HUES6 (cell line): ENCODE results near the gene PLAAT2.
"Not testable (repeated sequence)": the region's sequence is repeated elsewhere in the genome, so short reads cannot be mapped to it uniquely, and the experiment has no call there.

Experiments
- H3K27ac ChIP-seq: 2 replicates; pipeline ENCODE4 v1.7.0; 2013; ENCODE audit warnings: low read depth, mild to moderate bottlenecking, low read length, inconsistent platforms
- H3K27me3 ChIP-seq: 2 replicates; pipeline ENCODE4 v1.6.1; 2013; ENCODE audit warnings: low read length; ENCODE audit not compliant: control insufficient read depth, insufficient read depth
- H3K36me3 ChIP-seq: 2 replicates; pipeline ENCODE4 v1.6.1; 2013; ENCODE audit warnings: low read length; ENCODE audit not compliant: control insufficient read depth, insufficient read depth
- H3K4me1 ChIP-seq: 2 replicates; pipeline ENCODE4 v1.6.1; 2013; ENCODE audit warnings: low read length; ENCODE audit not compliant: control insufficient read depth, insufficient read depth
- H3K4me3 ChIP-seq: 2 replicates; pipeline ENCODE4 v1.5.1; 2013; ENCODE audit warnings: low read depth, low read length
- H3K9ac ChIP-seq: one replicate; pipeline ENCODE4 v1.6.1; 2013; ENCODE audit warnings: mild to moderate bottlenecking, low read length
- H3K9me3 ChIP-seq: 2 replicates; pipeline ENCODE4 v1.6.1; 2013; ENCODE audit warnings: low read depth, low read length; ENCODE audit not compliant: control insufficient read depth, insufficient read depth

PLAAT2 gene

GRCh38 chr11:63530021-63530420 lies 33.2 kb downstream of the PLAAT2 start:
- H3K27me3 ChIP-seq, result no peaks in the 10 kb centered on the region
- peaks cover 48% of the 10 kb centered on the region for H3K4me1 ChIP-seq
- H3K9ac ChIP-seq, result peak overlapping the region; percentile 89
- no peaks in the 10 kb centered on the region for H3K36me3 ChIP-seq
- peak overlapping the region; percentile 7 for H3K4me3 ChIP-seq
- H3K9me3 ChIP-seq, result no peaks in the 10 kb centered on the region; the same call in 1 of the 2 replicates
- H3K27ac ChIP-seq, result peak overlapping the region; percentile 93

- Histone ChIP-seq H3K4me3 (peak overlapping the region; percentile 7; the same call in 1 of the 2 replicates), H3K4me1 (peaks cover 48% of the 10 kb centered on the region), H3K9ac (peak overlapping the region; percentile 89), H3K27ac (peak overlapping the region; percentile 93)
- H3K9me3 ChIP-seq, H3K36me3 ChIP-seq, H3K27me3 ChIP-seq: not testable (repeated sequence)
Measured at GRCh38 chr11:63529373-63529772, 33.8 kb downstream of the PLAAT2 start.

- not testable (repeated sequence) for H3K36me3 ChIP-seq, H3K27me3 ChIP-seq, H3K9me3 ChIP-seq
- Histone ChIP-seq H3K9ac (peak overlapping the region; percentile 89), H3K4me1 (peaks cover 45% of the 10 kb centered on the region), H3K4me3 (peak overlapping the region; percentile 19; the same call in 1 of the 2 replicates), H3K27ac (peak overlapping the region; percentile 93)
Measured at GRCh38 chr11:63528729-63529278, 34.4 kb downstream of the PLAAT2 start.

GRCh38 chr11:63528156-63528555 lies 35.0 kb downstream of the PLAAT2 start:
- H3K4me3 ChIP-seq, H3K36me3 ChIP-seq, H3K27me3 ChIP-seq: not testable (repeated sequence)
- peaks cover 13% of the 10 kb centered on the region for H3K9me3 ChIP-seq
- H3K4me1 ChIP-seq, result peaks cover 40% of the 10 kb centered on the region
- H3K27ac ChIP-seq, result peak overlapping the region; percentile 91
- H3K9ac ChIP-seq, result peak overlapping the region; percentile 72

- Histone ChIP-seq H3K27me3 (no peaks in the 10 kb centered on the region), H3K36me3 (0 out of 2 replicates have a peak, but pooled peaks cover 4% of the 10 kb centered on the region), H3K27ac (peak overlapping the region; percentile 91), H3K9ac (peak overlapping the region; percentile 72), H3K4me1 (peaks cover 35% of the 10 kb centered on the region), H3K4me3 (no peak overlapping the region), H3K9me3 (peaks cover 17% of the 10 kb centered on the region)
Measured at GRCh38 chr11:63527667-63528066, 35.5 kb downstream of the PLAAT2 start.

GRCh38 chr11:63523151-63523550 lies 40.0 kb downstream of the PLAAT2 start:
- Histone ChIP-seq H3K27ac (no peak overlapping the region), H3K4me3 (no peak overlapping the region)

GRCh38 chr11:63521896-63522295 lies 41.3 kb downstream of the PLAAT2 start:
- H3K36me3 ChIP-seq, result peaks cover 10% of the 10 kb centered on the region; the same call in 1 of the 2 replicates
- no peak overlapping the region for H3K9ac ChIP-seq
- peaks cover 46% of the 10 kb centered on the region for H3K9me3 ChIP-seq
- H3K4me1 ChIP-seq, result no peaks in the 10 kb centered on the region
- H3K27ac ChIP-seq, result no peak overlapping the region
- H3K4me3 ChIP-seq, result no peak overlapping the region
- no peaks in the 10 kb centered on the region for H3K27me3 ChIP-seq

More at GRCh38 chr11:63523151-63523550, 40.0 kb downstream of the PLAAT2 start:
- Histone ChIP-seq H3K9ac (no peak overlapping the region), H3K4me1 (peaks cover 7% of the 10 kb centered on the region), H3K36me3 (peaks cover 6% of the 10 kb centered on the region; the same call in 1 of the 2 replicates), H3K27me3 (no peaks in the 10 kb centered on the region), H3K9me3 (peaks cover 44% of the 10 kb centered on the region)

GRCh38 chr11:63520606-63521170 lies 42.5 kb downstream of the PLAAT2 start:
- H3K27me3 ChIP-seq, result no peaks in the 10 kb centered on the region
- H3K27ac ChIP-seq, result no peak overlapping the region
- no peak overlapping the region for H3K9ac ChIP-seq
- H3K4me1 ChIP-seq, result no peaks in the 10 kb centered on the region
- peaks cover 15% of the 10 kb centered on the region; the same call in 1 of the 2 replicates for H3K36me3 ChIP-seq
- H3K4me3 ChIP-seq, result no peak overlapping the region
- H3K9me3 ChIP-seq, result peaks cover 46% of the 10 kb centered on the region

GRCh38 chr11:63518548-63518947 lies 44.6 kb downstream of the PLAAT2 start:
- H3K9ac ChIP-seq, result no peak overlapping the region
- H3K9me3 ChIP-seq, result peaks cover 37% of the 10 kb centered on the region
- no peaks in the 10 kb centered on the region for H3K27me3 ChIP-seq
- no peak overlapping the region for H3K27ac ChIP-seq
- peaks cover 11% of the 10 kb centered on the region; the same call in 1 of the 2 replicates for H3K36me3 ChIP-seq
- H3K4me1 ChIP-seq, result no peaks in the 10 kb centered on the region
- no peak overlapping the region for H3K4me3 ChIP-seq

GRCh38 chr11:63517156-63517555 lies 46.0 kb downstream of the PLAAT2 start:
- Histone ChIP-seq H3K9me3 (peaks cover 27% of the 10 kb centered on the region), H3K9ac (no peak overlapping the region), H3K27me3 (no peaks in the 10 kb centered on the region), H3K27ac (no peak overlapping the region), H3K4me3 (no peak overlapping the region), H3K36me3 (peaks cover 13% of the 10 kb centered on the region; the same call in 1 of the 2 replicates), H3K4me1 (no peaks in the 10 kb centered on the region)

GRCh38 chr11:63516109-63516508 lies 47.1 kb downstream of the PLAAT2 start:
- Histone ChIP-seq H3K4me3 (no peak overlapping the region), H3K27me3 (no peaks in the 10 kb centered on the region), H3K27ac (no peak overlapping the region), H3K9me3 (peaks cover 21% of the 10 kb centered on the region), H3K36me3 (peaks cover 16% of the 10 kb centered on the region; the same call in 1 of the 2 replicates), H3K9ac (no peak overlapping the region), H3K4me1 (0 out of 2 replicates have a peak, but pooled peaks cover 5% of the 10 kb centered on the region)
